Vagina (tissue), 2 donors: Measurements from ENCODE around the gene METTL26. TPM values are rescaled to one million over a fixed set of nuclear protein-coding genes. Genes with fewer than 3 reads are reported as not detected.

Source experiments
- DNase-seq, 2 donors: peaks; one replicate each; pipeline ENCODE4 v3.0.0-alpha.2; 2017; ENCODE audit errors: extremely low spot score in 2 of 2
- H3K27ac ChIP-seq: fragments of 200-600 bp; sonication (generic); one replicate; pipeline ENCODE4 v1.5.1; 2019
- H3K27me3 ChIP-seq: fragments of 200-600 bp; sonication (generic); one replicate; pipeline ENCODE4 v1.5.1; 2019
- H3K36me3 ChIP-seq, 2 donors: fragments of 200-600 bp; sonication (generic); one replicate each; pipeline ENCODE4 v1.5.1; 2017 to 2019
- H3K4me1 ChIP-seq: fragments of 200-600 bp; sonication (generic); one replicate; pipeline ENCODE4 v1.5.1; 2019
- H3K4me3 ChIP-seq, 2 donors: fragments of 200-600 bp; sonication (generic); 1 replicate in 1 of 2; 2 replicates in 1 of 2; pipeline ENCODE4 v1.5.1; 2016 to 2019
- H3K9me3 ChIP-seq: fragments of 200-600 bp; sonication (generic); one replicate; pipeline ENCODE4 v1.5.1; 2019
- POLR2A ChIP-seq, 2 donors: fragments of 450-650 bp; IDR thresholded peaks; one replicate each; pipeline ENCODE4 v1.6.1; 2017; ENCODE audit warnings: antibody characterized with exemption in 2 of 2, mild to moderate bottlenecking in 2 of 2, moderate library complexity in 2 of 2
- POLR2AphosphoS5 ChIP-seq, 2 donors: sonication (generic); formaldehyde crosslinking; IDR thresholded peaks; one replicate each; pipeline ENCODE4 v1.9.0; 2017; ENCODE audit warnings: antibody characterized with exemption in 2 of 2, mild to moderate bottlenecking in 2 of 2, low read depth in 1 of 2; ENCODE audit not compliant: insufficient read depth in 1 of 2
- intact Hi-C: fragments of 100-400 bp; cut with DNase I; formaldehyde crosslinking; loops from one replicate; pipeline ENCODE4 v1.15.1; 2023
- total RNA-seq: library from RNA; depleted of rRNA; stranded (reverse); fragments of >200 nt; gene quantifications from one replicate; pipeline ENCODE4 v1.2.3, GENCODE V29; 2016
- TF ChIP-seq, protein P1 (sequence below), 3 experiments: fragments of 450-650 bp in 2 of 3; fragments of 200-600 bp in 1 of 3; sonication (generic) in 1 of 3; IDR thresholded peaks; one replicate each; pipeline ENCODE4 v1.5.1; 2017 to 2019; ENCODE audit warnings: antibody characterized with exemption in 3 of 3, mild to moderate bottlenecking in 2 of 3, moderate library complexity in 2 of 3

Gene METTL26
- total RNA-seq, 1 donor from 2014 or later = 187 TPM

DNA sequence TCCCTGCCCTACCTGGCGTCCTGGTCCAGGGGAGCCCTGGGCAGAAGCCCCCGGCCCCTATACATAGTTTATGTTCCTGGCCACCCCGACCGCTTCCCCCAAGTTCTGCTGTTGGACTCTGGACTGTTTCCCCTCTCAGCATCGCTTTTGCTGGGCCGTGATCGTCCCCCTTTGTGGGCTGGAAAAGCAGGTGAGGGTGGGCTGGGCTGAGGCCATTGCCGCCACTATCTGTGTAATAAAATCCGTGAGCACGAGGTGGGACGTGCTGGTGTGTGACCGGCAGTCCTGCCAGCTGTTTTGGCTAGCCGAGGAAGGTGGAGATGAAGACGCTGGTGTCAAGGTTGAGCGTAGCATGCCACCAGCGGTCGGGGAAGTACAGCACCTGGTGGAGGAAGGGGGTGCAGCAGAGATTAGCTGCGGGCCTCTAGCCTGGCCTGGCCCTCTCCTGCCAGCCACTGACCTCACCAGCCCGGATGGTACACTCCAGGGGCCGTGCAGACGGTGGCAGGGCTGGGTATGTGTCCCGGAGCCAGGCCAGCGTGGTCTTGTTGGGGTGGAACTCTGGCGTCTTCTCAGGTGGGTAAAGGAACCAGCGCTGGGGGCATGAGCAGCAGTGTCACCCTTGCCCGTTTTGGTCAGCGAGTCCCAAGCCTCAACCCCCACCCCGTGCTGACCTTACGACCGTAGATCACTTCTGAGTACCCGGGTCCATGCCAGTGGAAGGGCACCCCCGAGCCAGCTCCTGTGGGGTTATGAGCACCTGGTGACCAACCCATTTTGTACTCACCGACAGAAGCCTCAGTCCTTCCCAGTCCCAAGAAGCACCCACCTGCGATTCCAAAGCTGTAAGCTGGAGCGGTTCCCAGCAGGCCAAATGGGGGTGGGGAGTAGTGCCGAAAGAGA lies 46.6 kb upstream of the METTL26 start:
- no peak overlapping the region for H3K27ac ChIP-seq
- H3K4me3 ChIP-seq = peak overlapping the region in 1 of 2 donors; percentile 60
- DNase-seq = no peak
- H3K9me3 ChIP-seq = no peaks in the 10 kb centered on the region
- H3K36me3 ChIP-seq = peaks cover 0 to 29% of the 10 kb centered on the region in 2 donors
- no peaks in the 10 kb centered on the region for H3K27me3 ChIP-seq
- H3K4me1 ChIP-seq = peaks cover 58% of the 10 kb centered on the region
- intact Hi-C loops = no loop called here
- TF ChIP-seq POLR2A (IDR thresholded peaks at IDR 0.05) = no peak
- TF ChIP-seq, protein P1, sequence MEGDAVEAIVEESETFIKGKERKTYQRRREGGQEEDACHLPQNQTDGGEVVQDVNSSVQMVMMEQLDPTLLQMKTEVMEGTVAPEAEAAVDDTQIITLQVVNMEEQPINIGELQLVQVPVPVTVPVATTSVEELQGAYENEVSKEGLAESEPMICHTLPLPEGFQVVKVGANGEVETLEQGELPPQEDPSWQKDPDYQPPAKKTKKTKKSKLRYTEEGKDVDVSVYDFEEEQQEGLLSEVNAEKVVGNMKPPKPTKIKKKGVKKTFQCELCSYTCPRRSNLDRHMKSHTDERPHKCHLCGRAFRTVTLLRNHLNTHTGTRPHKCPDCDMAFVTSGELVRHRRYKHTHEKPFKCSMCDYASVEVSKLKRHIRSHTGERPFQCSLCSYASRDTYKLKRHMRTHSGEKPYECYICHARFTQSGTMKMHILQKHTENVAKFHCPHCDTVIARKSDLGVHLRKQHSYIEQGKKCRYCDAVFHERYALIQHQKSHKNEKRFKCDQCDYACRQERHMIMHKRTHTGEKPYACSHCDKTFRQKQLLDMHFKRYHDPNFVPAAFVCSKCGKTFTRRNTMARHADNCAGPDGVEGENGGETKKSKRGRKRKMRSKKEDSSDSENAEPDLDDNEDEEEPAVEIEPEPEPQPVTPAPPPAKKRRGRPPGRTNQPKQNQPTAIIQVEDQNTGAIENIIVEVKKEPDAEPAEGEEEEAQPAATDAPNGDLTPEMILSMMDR (IDR thresholded peaks at IDR 0.05) = no peak
- no peak for TF ChIP-seq POLR2AphosphoS5 (IDR thresholded peaks at IDR 0.05; ENCODE audit: insufficient read depth in 1 of 2, low read depth in 1 of 2)

- intact Hi-C loops = no loop called here
- peaks cover 66% of the 10 kb centered on the region for H3K4me1 ChIP-seq
- TF ChIP-seq, protein P1 (IDR thresholded peaks at IDR 0.05) = no peak
- no peak for TF ChIP-seq POLR2A (IDR thresholded peaks at IDR 0.05)
- no peak for TF ChIP-seq POLR2AphosphoS5 (IDR thresholded peaks at IDR 0.05; ENCODE audit: insufficient read depth in 1 of 2, low read depth in 1 of 2)
- H3K27ac ChIP-seq = no peak overlapping the region
- H3K9me3 ChIP-seq = no peaks in the 10 kb centered on the region
- H3K27me3 ChIP-seq = no peaks in the 10 kb centered on the region
- H3K36me3 ChIP-seq = peaks cover 0 to 26% of the 10 kb centered on the region in 2 donors
- peak overlapping the region in 1 of 2 donors; percentile 83 for H3K4me3 ChIP-seq
- no peak for DNase-seq
Measured at GRCh38 chr16:681746-682427, 45.8 kb upstream of the METTL26 start.

DNA sequence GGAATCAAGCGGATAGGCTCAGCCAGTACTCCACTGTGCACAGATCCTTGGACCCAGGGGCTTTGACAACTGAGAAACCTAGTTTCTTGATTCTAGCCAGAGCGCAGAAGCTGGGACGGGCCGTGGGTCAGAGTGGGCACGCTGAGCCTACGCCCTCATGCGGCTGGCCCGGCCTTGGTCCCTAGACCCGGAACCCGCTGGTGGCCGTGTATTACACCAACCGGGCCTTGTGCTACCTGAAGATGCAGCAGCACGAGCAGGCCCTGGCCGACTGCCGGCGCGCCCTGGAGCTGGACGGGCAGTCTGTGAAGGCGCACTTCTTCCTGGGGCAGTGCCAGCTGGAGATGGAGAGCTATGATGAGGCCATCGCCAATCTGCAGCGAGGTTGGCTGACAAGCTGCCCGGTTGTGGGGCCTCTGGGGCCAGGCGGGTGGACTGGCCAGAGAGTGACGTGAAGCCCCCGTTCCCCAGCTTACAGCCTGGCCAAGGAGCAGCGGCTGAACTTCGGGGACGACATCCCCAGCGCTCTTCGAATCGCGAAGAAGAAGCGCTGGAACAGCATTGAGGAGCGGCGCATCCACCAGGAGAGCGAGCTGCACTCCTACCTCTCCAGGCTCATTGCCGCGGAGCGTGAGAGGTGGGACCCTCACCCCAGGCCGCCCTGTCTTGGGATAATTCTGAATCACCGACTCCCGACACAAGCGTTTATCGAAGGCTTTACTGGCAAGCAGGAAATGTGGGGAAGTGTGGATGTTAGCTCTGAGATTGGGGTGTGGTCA lies 45.1 kb upstream of the METTL26 start:
- Histone ChIP-seq H3K27ac (peak overlapping the region; percentile 82), H3K27me3 (no peaks in the 10 kb centered on the region), H3K4me1 (peaks cover 73% of the 10 kb centered on the region), H3K9me3 (no peaks in the 10 kb centered on the region), H3K36me3 (peaks cover 0 to 22% of the 10 kb centered on the region in 2 donors), H3K4me3 (peak overlapping the region; percentile 79 to 83)
- TF ChIP-seq, protein P1 (IDR thresholded peaks at IDR 0.05) = no peak
- TF ChIP-seq POLR2AphosphoS5 (IDR thresholded peaks at IDR 0.05; ENCODE audit: insufficient read depth in 1 of 2, low read depth in 1 of 2) = no peak
- TF ChIP-seq POLR2A (IDR thresholded peaks at IDR 0.05) = no peak
- intact Hi-C loops = no loop called here
- DNase-seq = no peak

DNA sequence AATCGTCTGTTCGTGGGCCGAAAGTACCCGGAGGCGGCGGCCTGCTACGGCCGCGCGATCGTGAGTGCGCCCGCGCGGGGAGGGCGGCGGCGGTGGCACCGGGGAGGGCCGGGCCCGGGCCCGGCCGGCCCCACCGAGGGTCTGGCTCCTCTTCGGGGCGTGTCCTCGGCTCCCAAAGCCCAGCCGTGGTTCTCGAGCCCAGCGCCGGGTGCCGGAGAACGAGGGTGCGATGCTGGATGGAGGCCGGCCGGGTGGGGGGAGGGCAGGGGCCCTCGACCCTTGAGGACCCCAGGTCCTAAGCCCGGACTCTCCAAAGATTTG lies 44.5 kb upstream of the METTL26 start:
- TF ChIP-seq POLR2AphosphoS5 (IDR thresholded peaks at IDR 0.05; ENCODE audit: insufficient read depth in 1 of 2, low read depth in 1 of 2) = no peak
- TF ChIP-seq, protein P1 (IDR thresholded peaks at IDR 0.05) = no peak
- TF ChIP-seq POLR2A (IDR thresholded peaks at IDR 0.05) = no peak
- Histone ChIP-seq H3K4me3 (peak overlapping the region; percentile 79 to 83), H3K27ac (peak overlapping the region; percentile 82), H3K36me3 (peaks cover 0 to 22% of the 10 kb centered on the region in 2 donors), H3K27me3 (no peaks in the 10 kb centered on the region), H3K4me1 (peaks cover 75% of the 10 kb centered on the region), H3K9me3 (no peaks in the 10 kb centered on the region)
- intact Hi-C loops = no loop called here
- no peak for DNase-seq
